Measurements from ENCODE around the gene CHST15. TPM values are rescaled to one million over a fixed set of nuclear protein-coding genes. Genes with fewer than 3 reads are reported as not detected.

The CHST15 gene
- total RNA-seq (2014; rRNA removed) (16.4 and 17.1 TPM in 2 replicates), Bru-seq, nascent RNA (percentile 64 among the genes with signal in this experiment), BruChase-seq, experiment 1, labeled RNA remaining after a 6-hour chase (percentile 69 among the genes with signal in this experiment), BruChase-seq, experiment 2, labeled RNA remaining after a 2-hour chase (percentile 65 among the genes with signal in this experiment)
- long read RNA-seq, full-length matches to known transcripts, result 8 of 23 reads
- long read RNA-seq, partial matches to known transcripts, result 8 of 23 reads
- long read RNA-seq, other reads (novel, unspliced or antisense), result 7 of 23 reads

- no peaks in the 10 kb centered on the region for H3K9me3 ChIP-seq (ENCODE audit: low read length)
- peak within 1 kb of the TSS; percentile 86 for H3K4me2 ChIP-seq (ENCODE audit: low read length)
- ATAC-seq (peak; percentile 65), DNase-seq (peak; percentile 83)
- H3K9ac ChIP-seq (ENCODE audit: low read length), result peak within 1 kb of the TSS; percentile 78
- peak within 1 kb of the TSS; percentile 87 for H3K4me3 ChIP-seq (ENCODE audit: low read length)
- no peaks in the 10 kb centered on the region for H3K9me2 ChIP-seq (replicated peaks; ENCODE audit: low read length)
- ChIA-PET CTCF (interaction anchor here (1.0 kb wide), 1 partner anchor 98 kb away, joined by 9 read pairs; no protein-coding TSS in a partner anchor), POLR2A (ENCODE audit: unreplicated experiment) (interaction anchor here (0.6 to 1.0 kb wide), 2 partner anchors 30 to 60 kb away, joined by 4 to 8 read pairs; no protein-coding TSS in a partner anchor)
- peaks cover 43% of the 10 kb centered on the region for H3K79me2 ChIP-seq (ENCODE audit: low read length)
- H2AFZ ChIP-seq (ENCODE audit: low read length), result peak within 1 kb of the TSS; percentile 74
- H3K4me1 ChIP-seq (ENCODE audit: insufficient read depth, low read length), result peaks cover 14% of the 10 kb centered on the region
- intact Hi-C loops (cut with micrococcal nuclease), result loop anchor here (1.0 to 10.0 kb wide), 6 partner anchors 14 to 292 kb away; no protein-coding TSS in a partner anchor
- peak within 1 kb of the TSS; percentile 46 for H3K27ac ChIP-seq (ENCODE audit: low read length)
- H4K20me1 ChIP-seq (ENCODE audit: low read length), result peaks cover 26% of the 10 kb centered on the region
- H3F3A ChIP-seq (ENCODE audit: low read length, unreplicated experiment), result no peaks in the 10 kb centered on the region
- H3K36me3 ChIP-seq (ENCODE audit: low read depth, low read length), result no peaks in the 10 kb centered on the region
- BruUV-seq (replicated peaks), result no TSS peak
- TF ChIP-seq EZH2 (IDR thresholded peaks at IDR 0.05; ENCODE audit: low read length, unreplicated experiment), result no peak
- TF ChIP-seq CTCF (conservative IDR thresholded peaks at IDR 0.05; ENCODE audit: low read depth, low read length), result peak; percentile 32
- no peaks in the 10 kb centered on the region for H3K27me3 ChIP-seq (ENCODE audit: low read length)
Measured at GRCh38 chr10:124092860-124093773, at the start of gene CHST15. Gene CHST15 (minus strand): TSS chr10:124093598. CDS start chr10:124046212, 47,386 bp downstream.

GRCh38 chr10:124142960-124143359, 49.6 kb upstream of the CHST15 start:
- Histone ChIP-seq H3K79me2 (ENCODE audit: low read length) (no peaks in the 10 kb centered on the region), H3F3A (ENCODE audit: low read length, unreplicated experiment) (no peaks in the 10 kb centered on the region), H2AFZ (ENCODE audit: low read length) (no peak overlapping the region), H3K4me3 (ENCODE audit: low read length) (no peak overlapping the region), H3K9me2 (replicated peaks; ENCODE audit: low read length) (no peaks in the 10 kb centered on the region), H3K9ac (ENCODE audit: low read length) (no peak overlapping the region), H3K9me3 (ENCODE audit: low read length) (no peaks in the 10 kb centered on the region), H3K27ac (ENCODE audit: low read length) (no peak overlapping the region), H3K4me2 (ENCODE audit: low read length) (no peak overlapping the region), H3K27me3 (ENCODE audit: low read length) (no peaks in the 10 kb centered on the region), H3K36me3 (ENCODE audit: low read depth, low read length) (no peaks in the 10 kb centered on the region), H3K4me1 (ENCODE audit: insufficient read depth, low read length) (no peaks in the 10 kb centered on the region), H4K20me1 (ENCODE audit: low read length) (no peaks in the 10 kb centered on the region)
- DNase-seq (no peak), ATAC-seq (no peak)
- no TSS peak for BruUV-seq (replicated peaks)
- ChIA-PET POLR2A (ENCODE audit: unreplicated experiment) (no interaction called here), CTCF (no interaction called here)
- TF ChIP-seq EZH2 (IDR thresholded peaks at IDR 0.05; ENCODE audit: low read length, unreplicated experiment) (no peak), CTCF (conservative IDR thresholded peaks at IDR 0.05; ENCODE audit: low read depth, low read length) (no peak), EZH2phosphoT487 (IDR thresholded peaks at IDR 0.05; ENCODE audit: borderline replicate concordance, low read length) (no peak)
- intact Hi-C loops (cut with micrococcal nuclease), result no loop called here

Measured in PC-3 (cell line).